ENCODE results near the gene MAT1A.

Gene MAT1A

DNA sequence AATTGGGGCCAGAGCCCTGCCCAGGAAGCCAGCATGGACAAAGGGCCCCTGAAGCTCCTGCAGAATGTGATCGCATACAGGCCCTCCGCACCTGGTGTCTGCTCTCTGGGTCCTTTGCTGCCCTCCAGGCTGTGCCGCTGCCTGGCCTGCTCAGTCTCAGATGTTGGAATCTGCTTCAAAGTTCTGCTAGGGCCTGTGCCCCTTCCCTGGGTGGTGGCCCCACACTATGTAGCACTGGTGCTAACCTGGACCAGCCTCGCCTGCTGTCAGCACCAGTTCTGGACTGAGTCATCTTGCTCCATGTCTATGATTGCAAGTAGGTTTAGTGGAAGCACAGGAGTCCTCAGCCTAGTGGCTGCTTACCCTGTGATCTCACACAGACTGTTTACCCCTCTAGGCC lies 6.3 kb downstream of the MAT1A start:
- no peak for DNase-seq (ENCODE audit: low spot score)

DNA sequence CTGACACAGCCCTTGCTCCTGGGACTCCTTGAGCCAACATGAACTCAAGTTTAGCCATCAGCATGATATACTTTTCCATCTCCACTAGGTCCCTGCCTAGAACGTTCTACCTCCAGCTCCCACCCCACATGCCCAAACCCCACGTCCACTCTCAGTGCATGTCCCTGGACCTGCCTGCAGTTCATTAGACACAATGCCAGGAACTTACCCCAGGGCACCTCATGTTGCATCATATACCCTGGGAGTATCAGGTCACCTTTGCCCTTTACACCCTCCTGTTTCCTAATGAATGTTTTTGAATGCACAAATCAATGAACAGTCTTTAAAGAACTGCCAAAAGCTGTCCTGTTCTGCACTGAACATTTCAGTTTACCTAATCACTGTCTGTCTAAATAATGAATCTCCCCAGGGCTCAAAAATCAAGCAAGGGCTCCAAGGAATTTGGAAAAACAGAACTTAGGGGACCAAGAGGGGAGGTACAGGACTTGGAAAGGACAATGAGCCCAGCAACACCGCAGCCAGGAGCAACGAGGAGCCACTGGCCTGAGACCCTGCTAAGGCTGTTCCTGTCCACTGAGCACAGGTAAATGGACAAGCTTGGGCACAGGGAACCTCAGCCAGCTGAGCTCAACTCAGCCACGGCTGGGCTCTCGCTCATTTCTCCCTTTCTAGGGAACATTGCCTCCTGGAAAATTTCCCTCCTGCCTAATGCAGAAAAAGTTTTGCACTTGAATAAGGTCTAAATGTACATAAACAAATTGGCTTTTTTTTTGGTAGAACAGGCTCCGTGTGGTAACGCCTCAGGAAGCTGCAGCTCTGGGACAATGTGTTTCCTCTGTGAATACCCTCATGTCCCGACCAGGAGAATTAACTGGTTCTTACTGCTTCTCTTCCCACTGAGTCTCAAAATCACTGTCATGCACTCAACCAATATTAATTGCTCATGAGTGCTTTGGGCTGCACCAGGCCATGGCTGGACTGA lies 7.4 kb downstream of the MAT1A start:
- DNase-seq (ENCODE audit: low spot score): no peak

DNA sequence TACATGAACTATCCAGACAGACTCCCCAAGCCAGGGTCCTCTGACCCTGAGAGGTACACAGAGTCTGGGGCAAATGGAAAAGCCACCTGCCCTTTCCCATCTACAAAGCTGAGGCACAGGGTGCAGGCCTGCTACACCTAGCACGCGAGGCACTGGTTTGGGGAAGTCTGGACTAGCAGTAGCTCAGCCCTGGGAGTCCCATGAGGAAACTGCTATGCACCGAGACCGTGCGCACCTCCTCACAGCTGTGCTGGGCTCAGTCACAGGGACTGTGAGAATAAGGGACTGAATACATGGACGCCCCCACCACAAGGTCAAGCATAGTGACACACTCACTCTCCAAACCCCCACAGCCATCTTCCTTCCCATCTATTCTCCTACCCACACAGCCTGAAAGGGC lies 8.2 kb downstream of the MAT1A start:
- no peak for DNase-seq (ENCODE audit: low spot score)

- no peak for DNase-seq (ENCODE audit: low spot score)
These were observed 9.2 kb downstream of the MAT1A start for GRCh38 chr10:80280071-80280800.

GRCh38 chr10:80279146-80279545 lies 10.3 kb downstream of the MAT1A start:
- no peak for DNase-seq (ENCODE audit: low spot score)

GRCh38 chr10:80278480-80278879 lies 11.0 kb downstream of the MAT1A start:
- DNase-seq (ENCODE audit: low spot score): no peak

DNA sequence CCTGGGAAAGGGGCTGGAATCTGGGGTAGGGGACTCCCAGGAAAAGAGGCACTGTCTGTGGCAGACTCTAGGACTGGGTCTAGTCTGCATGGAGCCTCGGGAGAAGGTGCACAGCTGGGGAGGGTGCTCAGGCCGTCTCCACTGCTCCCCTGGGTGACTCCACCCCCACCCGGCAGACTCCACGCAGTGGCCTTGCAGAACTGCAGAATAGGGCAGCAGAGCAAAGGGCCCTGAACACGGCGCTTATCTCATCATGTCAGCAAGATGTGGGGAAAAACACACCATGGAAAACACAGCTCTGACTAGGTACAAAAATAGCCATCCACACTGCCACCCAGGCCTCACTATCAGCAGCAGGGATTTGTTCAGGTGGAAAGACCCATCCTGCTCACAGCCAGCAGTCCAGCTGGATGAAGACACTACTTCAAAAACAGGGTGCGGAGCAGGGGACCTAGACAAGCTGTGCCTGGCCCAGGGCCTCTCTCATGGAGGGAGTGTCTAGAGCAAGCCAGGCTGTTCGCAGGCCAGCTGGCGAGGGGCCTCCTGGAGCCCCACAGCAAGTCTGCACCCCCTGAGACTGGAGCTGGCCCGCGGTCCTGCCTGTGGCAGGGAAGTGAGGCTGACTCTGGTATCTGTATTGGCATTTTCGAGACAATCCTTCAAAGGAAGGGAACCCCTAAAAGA lies 11.7 kb downstream of the MAT1A start:
- DNase-seq (ENCODE audit: low spot score): no peak

DNA sequence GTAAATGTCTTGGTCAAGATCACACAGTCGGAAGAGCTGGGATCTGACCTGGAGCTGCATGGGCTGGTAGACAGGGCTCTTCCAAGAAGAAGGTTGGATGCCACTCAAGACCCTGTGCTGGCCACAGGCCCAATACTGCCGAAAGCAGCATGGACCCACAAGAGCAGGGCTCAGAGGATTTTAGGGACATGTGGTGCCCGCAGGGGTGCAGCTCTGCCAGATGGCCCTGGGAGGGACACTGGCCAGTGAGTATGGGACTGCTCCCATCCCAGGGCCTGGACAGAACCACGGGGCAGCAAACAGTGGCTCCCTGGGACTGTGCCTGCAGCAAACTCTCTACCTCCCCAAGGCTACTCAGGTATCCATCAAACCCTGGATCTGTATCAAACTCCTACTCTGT lies 12.4 kb downstream of the MAT1A start:
- DNase-seq (ENCODE audit: low spot score): no peak

- DNase-seq (ENCODE audit: low spot score): no peak
These were observed 13.1 kb downstream of the MAT1A start for GRCh38 chr10:80276335-80276734.

DNA sequence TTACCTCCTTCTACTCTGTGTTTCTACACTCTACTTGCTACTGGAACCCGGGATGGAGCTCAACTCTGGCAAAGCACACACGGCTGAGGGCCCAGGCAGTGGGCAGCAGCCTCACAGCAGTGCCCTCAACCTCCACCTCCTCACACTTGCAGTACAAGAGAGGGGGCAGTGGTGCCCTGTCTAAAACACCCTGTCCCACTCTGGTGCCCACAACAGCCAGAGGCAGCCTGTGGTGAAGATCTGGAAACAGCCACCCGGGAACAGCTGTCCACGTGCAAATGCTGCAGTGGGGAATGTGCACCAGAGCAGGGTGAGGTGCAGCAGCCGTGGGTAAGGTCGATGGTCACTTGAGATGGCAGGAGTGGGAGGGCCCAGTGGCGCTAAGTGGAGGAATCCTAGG lies 13.7 kb downstream of the MAT1A start:
- DNase-seq (ENCODE audit: low spot score): no peak

GRCh38 chr10:80275135-80275498 lies 14.3 kb downstream of the MAT1A start:
- DNase-seq (ENCODE audit: low spot score): no peak

- no peak for DNase-seq (ENCODE audit: low spot score)
These were observed 14.9 kb downstream of the MAT1A start for GRCh38 chr10:80274396-80275134.

DNA sequence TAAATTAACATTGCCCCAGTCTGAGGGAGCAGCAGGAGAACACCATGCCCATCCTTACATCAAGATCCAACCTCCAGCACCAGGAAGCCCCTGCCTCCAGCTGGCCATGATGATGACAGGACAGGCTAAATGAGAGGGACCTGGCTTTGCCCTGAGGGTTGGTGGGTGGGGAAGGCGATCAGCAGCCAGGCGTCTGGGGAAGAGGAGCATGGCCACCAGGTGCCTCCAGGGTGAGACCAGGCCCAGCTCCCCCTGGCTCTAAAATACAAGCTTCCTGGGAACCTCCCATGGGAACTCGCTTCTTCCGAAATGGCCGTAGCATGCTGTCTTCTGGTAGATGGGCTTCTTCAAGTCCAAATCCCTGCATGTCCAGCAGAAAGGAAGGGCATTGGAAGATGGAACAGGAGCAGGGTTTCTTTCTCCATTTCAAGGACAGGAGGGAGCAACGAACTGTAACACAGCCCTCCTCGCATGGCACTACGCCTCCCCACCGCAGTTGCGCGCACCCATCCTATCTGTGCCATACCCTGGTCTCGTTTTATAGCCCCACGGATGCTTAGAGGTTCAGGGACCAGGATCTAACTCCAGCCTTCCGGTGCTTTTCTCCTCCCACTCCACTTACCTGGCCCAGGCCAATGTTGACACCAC lies 15.8 kb downstream of the MAT1A start:
- DNase-seq (ENCODE audit: low spot score): no peak

DNA sequence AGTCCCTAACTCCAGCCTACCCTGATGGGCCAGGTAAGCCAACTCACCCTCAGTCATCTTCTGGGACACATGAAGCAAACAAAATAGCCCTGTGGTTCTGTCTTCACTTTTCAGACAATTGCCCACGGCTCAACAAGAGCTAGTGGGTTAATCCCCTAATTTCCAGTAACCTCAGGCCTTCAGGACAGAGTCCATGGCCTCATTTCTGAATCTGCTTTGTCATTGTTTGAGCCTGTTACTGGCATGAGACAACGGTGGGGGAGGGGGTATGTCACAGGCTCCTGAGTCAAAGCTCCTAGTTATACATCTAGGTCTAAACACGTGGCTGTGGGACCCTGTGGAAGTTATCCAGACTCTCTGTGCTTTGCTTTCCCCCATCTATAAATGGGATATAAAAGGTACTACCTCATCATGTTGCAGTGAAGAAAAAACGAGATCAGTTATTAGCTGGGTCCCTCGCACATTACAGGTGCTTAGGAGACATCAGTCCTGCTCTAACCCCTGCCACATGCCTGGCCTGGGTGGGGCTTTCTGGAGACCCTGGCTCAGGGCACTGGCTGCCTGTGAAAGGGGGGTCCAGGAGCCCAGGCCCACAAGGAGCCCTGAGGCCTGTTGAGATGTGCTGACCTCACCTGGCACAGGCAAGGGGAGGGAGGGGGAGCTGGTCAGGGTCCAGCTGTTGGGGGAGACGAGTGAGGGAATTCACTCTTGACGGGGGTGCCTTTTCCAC lies 16.5 kb downstream of the MAT1A start:
- no peak for DNase-seq (ENCODE audit: low spot score)

DNA sequence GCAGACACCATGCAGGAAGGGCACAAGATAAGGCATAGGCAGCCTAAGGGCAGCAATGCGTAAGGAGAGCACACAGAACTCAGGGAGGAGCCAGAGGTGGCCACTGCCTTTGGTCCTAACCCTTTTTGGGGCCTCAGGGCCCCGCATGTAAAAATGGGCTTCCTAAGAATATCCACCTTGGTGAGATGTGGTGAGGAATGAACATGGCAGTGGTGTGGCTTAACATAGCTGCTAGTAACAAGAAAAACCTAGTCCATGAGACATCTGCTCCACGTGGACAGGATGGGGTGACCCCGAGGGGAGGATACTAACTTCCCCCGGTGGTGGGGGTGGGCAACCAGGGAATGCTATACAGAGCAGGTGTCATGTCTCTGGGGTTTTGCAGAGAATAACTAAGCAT lies 18.0 kb downstream of the MAT1A start:
- DNase-seq (ENCODE audit: low spot score): no peak

DNA sequence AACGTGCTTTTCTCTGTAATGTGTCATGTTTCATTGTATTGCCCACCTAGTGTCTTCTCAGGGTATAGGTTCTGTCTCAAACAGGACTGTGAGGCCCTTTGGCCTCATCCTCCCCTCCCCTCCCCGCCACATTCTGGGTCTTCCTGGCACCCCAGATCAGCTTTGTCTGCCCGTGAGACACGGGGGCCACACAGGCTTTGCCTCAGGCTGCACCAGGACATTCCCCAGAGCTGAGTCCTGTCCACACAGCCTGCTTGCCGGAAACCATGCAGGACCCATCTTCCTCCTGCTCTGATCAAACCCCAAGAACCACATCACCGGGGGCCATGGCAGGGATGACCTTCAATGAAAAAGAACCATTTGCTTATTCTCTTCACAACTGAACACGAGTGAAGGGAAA lies 18.6 kb downstream of the MAT1A start:
- no peak for DNase-seq (ENCODE audit: low spot score)

DNA sequence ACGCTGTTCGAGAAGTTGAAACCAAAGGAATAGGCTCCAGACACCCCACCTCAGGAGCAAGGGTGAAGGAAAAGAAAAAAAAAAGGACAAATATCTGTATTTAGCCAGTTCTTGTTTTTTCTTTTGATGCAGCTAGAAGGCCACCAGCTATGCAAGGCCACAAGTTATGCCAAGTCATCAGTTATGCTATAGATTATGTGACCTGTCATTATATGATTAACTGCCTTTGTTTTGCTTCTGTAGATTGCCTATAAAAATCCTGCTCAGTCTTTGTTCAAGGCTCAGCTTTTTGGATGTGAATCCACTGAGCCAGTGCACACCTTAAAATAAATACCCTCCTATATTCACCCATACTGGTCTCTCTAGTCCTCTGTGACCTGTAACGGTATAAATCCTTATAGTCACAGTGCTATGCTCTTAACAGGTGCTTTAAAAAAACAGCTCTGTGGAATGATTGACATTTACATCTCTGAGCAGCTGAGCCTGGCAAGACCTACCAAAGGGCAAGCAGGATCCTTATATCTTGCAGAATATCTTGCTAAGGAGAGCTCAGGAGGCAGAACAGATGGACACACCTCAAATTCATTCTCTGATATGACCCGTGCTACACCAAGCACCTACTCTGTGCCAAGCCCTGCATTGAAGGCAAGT lies 20.4 kb downstream of the MAT1A start:
- DNase-seq (ENCODE audit: low spot score): no peak

DNA sequence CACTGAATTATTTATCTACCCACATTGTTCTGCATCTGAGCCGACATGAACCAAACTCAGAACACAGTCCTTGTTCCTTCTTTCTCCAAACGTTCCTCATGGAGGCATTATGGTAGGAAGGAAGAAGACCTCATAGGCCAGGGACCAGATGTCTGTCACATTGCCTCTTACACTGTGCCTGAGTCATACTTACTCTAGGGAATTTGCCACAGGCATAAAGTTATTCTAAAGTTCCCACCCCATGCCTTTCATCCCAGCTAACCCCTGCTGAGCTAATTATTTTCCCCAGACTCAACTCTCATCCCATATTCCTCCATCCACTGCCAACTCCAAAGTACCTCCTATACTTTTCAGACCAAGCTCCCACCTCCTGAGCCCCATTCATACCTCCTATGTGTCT lies 21.2 kb downstream of the MAT1A start:
- no peak for DNase-seq (ENCODE audit: low spot score)

- no peak for DNase-seq (ENCODE audit: low spot score)
These were observed 23.0 kb downstream of the MAT1A start for GRCh38 chr10:80266513-80266863.

Data from SK-N-DZ (cell line).